ENCODE data around the gene ICOS.
A peak's percentile ranks its signal among the peaks of the same experiment; 100 is the strongest.

The ICOS gene, protein sequence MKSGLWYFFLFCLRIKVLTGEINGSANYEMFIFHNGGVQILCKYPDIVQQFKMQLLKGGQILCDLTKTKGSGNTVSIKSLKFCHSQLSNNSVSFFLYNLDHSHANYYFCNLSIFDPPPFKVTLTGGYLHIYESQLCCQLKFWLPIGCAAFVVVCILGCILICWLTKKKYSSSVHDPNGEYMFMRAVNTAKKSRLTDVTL

GRCh38 chr2:203936535-203936934 is at the start of gene ICOS:
Gene ICOS, plus strand, starts transcription at chr2:203936763. Its CDS starts 52 bp downstream, at chr2:203936815.
- DNase-seq: no peak

GRCh38 chr2:203887677-203888076 is 48.9 kb upstream of the ICOS start:
- peak; percentile 70 for DNase-seq

DNA sequence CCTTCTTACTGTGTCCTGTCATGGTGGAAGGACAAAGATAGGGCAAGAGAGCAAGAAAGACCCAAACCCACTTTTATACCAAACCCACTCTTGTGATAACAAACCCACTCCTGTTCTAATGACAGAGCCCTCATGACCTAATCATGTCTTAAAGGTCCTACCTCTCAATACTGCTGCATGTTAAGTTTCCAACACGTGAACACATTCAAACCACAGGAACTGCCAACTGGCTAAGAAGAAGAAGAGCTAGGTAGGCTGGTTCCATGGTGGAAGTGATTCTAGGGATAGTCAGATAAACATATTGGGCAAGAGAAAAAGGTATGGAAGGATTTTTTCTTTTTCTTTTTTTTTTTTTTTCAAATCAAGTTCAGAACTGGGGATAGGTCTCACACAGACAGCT is 47.0 kb upstream of the ICOS start:
- no peak for DNase-seq

- DNase-seq: no peak
Measured at GRCh38 chr2:203889944-203890343, 46.6 kb upstream of the ICOS start.

- DNase-seq: no peak
Measured at GRCh38 chr2:203890733-203891132, 45.8 kb upstream of the ICOS start.

DNA sequence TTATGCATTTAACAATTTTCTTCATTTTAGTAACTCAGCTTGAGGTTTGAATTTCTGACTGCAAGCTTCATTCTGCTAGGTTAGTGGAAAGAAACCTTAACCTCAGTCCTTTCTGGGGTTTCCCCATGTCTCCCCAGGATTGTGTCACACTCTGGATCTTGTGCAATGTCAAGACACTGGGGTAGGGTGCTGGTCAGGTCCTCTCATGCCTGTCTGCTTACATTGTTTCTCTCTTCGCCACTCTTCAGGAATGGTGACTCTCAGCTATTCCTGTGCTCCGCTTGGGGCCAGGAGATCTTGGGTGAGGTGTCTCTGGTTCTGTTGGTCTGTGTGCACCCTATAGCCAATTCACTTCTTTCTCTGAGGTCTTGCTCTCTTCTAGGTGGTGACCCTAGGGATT is 45.1 kb upstream of the ICOS start:
- no peak for DNase-seq

- DNase-seq: no peak
Measured at GRCh38 chr2:203892207-203892606, 44.4 kb upstream of the ICOS start.

- DNase-seq: no peak
Measured at GRCh38 chr2:203893401-203893800, 43.2 kb upstream of the ICOS start.

- DNase-seq: no peak
Measured at GRCh38 chr2:203893840-203894239, 42.7 kb upstream of the ICOS start.

DNA sequence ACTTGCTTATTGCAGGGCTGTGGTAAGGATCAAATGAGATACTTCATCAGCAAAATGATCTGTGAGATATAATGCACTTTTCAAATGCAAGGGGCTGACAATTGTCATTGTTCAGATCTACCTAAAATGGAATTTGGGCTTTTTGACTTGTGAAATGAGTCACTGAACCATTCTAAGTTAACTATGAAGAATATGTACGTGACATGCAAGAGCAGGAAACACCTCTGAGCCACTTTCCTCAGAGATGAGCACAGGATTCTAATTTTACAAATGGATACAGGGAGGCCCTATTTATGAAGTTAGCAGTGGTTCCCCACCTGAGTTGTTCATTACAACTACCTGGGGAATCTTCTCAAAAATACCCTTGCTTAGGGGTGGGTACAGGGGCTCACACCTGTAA is 42.3 kb upstream of the ICOS start:
- no peak for DNase-seq

- no peak for DNase-seq
Measured at GRCh38 chr2:203897544-203897943, 39.0 kb upstream of the ICOS start.

DNA sequence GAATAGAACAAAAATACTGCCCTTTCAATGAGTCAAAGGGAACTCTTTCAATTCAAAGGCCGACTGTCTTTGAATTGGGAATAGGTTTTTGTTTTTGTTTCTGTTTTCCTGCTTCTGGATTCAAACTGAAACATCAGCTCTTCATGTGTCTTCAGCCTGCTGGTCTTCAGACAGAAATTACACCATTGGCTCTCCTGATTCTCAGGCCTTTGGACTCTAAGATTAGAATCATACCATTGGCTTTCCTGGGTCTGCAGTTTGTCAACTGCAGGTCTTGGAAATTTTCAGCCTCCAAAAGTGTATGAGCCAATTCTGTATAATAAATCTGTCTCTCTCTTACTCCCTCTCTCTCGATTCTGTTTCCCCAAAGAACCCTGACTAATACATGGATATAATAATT is 37.9 kb upstream of the ICOS start:
- DNase-seq: no peak

DNA sequence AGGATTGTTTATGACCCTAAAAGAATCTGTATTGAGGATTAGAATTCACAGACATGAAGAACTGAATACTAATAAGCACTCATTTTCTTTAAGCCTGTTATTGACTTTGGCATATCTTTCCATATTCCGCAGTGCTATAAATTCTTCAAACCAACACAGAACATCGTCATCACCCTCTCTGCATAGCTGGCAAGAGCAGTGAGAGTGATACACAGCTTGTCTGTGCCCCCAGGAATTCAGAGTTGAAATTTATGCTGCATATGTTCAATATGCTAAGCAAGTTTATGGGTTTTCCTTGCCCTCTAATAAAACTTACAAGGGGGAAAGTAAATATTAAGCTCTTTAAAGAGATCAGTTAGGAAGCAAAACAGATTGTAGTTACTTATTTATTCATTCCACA is 36.3 kb upstream of the ICOS start:
- no peak for DNase-seq

DNA sequence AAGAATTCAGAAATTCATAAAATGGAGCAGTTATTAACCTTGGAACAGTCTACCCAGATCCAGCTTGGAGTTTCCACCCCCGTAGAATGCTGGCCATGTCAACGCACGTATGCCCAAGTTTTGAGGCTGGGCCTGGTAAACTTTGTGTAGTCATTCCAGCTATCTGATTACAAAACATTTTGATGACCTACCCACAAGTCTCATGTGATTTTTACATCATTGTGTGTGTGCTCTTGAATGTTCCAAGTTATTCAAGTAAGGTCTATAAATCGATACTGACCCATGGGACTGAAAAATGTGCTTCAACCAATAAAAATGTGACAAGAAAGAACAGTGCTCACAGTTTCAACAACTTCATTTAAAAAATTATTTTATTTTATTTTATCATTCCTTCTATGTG is 32.5 kb upstream of the ICOS start:
- no peak for DNase-seq

DNA sequence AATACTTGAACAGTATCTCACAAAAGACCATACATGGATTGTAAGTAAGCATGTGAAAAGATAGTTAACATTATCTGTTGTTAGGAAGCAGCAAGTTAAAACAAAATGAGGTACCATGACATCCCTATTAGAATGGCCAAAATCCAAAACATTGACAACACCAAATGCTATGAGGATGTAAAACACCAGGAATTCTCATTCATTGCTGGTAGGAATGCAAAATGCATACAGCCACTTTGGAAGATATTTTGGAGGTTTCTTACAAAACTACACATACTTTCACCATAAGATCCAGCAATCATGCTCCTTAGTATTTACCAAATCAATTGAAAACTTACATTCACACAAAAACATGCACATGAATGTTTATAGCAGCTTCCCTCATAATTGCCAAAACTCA is 30.9 kb upstream of the ICOS start:
- no peak for DNase-seq

- no peak for DNase-seq
Measured at GRCh38 chr2:203908066-203908796, 28.3 kb upstream of the ICOS start.

GRCh38 chr2:203908797-203909185 is 27.8 kb upstream of the ICOS start:
- no peak for DNase-seq

DNA sequence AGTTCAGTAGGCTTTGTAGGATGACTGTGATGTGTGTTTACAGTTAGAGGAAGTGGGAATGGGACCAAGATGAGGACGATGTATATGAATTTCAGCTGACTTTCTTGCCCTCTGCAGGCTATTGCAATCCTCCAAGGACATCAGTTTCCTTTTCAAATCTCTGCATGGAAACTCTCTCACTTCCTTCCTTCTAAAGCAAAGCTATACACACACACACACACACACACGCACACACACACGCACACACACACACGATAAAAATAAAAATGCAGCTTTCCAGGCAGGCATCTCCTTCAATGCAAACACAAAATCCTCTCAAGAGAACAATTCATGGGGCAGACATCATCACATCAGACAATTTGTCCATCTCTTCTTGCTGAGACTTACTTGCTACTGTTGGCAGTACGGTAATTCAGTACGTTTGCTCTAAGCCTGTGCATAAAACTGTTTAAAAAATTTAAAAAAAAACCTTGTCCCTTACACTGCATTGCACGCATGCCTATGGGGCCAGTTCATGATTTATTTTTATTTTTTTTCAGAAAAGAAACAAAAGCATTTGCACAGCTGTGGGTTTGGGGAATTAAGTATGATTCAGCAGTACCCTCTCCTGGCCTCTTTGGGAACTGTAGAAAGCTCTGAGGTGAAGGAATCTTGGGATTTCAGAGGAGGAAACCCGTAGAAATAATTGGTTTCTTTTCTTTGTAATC is 27.1 kb upstream of the ICOS start:
- peak; percentile 55 for DNase-seq

DNA sequence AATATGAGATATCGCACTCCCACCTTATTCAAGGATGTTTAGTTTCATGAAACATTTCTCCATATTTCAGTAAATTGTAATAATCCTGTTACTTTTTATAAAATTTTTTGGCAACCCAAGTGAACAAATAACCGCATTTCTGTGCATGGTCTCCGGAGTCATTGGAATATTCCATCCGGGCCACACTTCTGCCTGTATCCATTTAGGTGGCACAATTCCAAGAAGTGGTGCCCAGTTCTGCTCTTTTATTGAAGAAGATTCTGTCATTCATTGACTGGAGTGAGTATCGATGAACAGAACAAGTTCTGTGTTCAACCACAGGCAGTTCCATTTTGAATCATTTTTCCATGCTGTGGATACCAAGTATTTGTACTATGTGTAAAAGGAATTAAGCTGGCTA is 26.6 kb upstream of the ICOS start:
- DNase-seq: no peak

- no peak for DNase-seq
Measured at GRCh38 chr2:203913947-203914346, 22.6 kb upstream of the ICOS start.

GRCh38 chr2:203914546-203915182 is 21.9 kb upstream of the ICOS start:
- no peak for DNase-seq

DNA sequence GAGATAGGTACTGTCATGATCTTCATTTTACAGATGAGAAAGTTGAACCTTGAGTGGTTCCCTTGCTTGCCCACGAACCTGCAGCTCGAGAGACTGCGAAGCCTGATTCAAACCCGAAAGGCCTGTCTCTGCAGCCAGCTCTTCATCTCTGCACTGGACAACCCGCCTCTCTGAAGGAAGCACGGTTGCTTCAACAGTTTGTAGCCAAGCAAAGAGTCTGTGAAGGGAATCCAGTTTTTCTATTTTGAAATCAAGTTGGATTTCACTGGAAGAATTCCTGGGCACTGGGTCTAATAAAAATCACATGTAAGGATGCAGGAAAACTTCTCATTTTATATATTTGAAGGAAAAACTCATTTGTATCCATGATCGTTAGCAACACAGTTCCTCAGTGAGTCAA is 21.3 kb upstream of the ICOS start:
- no peak for DNase-seq

GRCh38 chr2:203916756-203917155 is 19.8 kb upstream of the ICOS start:
- DNase-seq: no peak

- no peak for DNase-seq
Measured at GRCh38 chr2:203918264-203918663, 18.3 kb upstream of the ICOS start.
